ENCODE measurements around the gene ARHGAP26.
"Not testable (repeated sequence)": the region's sequence is repeated elsewhere in the genome, so short reads cannot be mapped to it uniquely, and the experiment has no call there.

ARHGAP26 gene

GRCh38 chr5:143108498-143109128, 338.4 kb downstream of the ARHGAP26 start:
- no peak for DNase-seq

- DNase-seq = no peak
These were observed 340.4 kb downstream of the ARHGAP26 start for GRCh38 chr5:143110591-143110990.

GRCh38 chr5:143111799-143112198, 341.6 kb downstream of the ARHGAP26 start:
- no peak for DNase-seq

- DNase-seq = no peak
These were observed 343.3 kb downstream of the ARHGAP26 start for GRCh38 chr5:143113461-143113860.

- no peak for DNase-seq
These were observed 344.3 kb downstream of the ARHGAP26 start for GRCh38 chr5:143114481-143114880.

GRCh38 chr5:143115381-143115780, 345.2 kb downstream of the ARHGAP26 start:
- DNase-seq = no peak

- no peak for DNase-seq
These were observed 346.6 kb downstream of the ARHGAP26 start for GRCh38 chr5:143116814-143117213.

GRCh38 chr5:143117821-143118220, 347.6 kb downstream of the ARHGAP26 start:
- DNase-seq = no peak

- no peak for DNase-seq
These were observed 348.0 kb downstream of the ARHGAP26 start for GRCh38 chr5:143118222-143118621.

- not testable (repeated sequence) for DNase-seq
These were observed 348.6 kb downstream of the ARHGAP26 start for GRCh38 chr5:143118818-143119217.

- DNase-seq = no peak
These were observed 349.2 kb downstream of the ARHGAP26 start for GRCh38 chr5:143119291-143119769.

- no peak for DNase-seq
These were observed 349.7 kb downstream of the ARHGAP26 start for GRCh38 chr5:143119881-143120341.

- no peak for DNase-seq
These were observed 350.4 kb downstream of the ARHGAP26 start for GRCh38 chr5:143120460-143121134.

- DNase-seq = no peak
These were observed 350.9 kb downstream of the ARHGAP26 start for GRCh38 chr5:143121135-143121475.

- peak; percentile 23 for DNase-seq
These were observed 354.4 kb downstream of the ARHGAP26 start for GRCh38 chr5:143124593-143124992.

- DNase-seq = no peak
These were observed 356.2 kb downstream of the ARHGAP26 start for GRCh38 chr5:143126174-143127019.

GRCh38 chr5:143128412-143129071, 358.4 kb downstream of the ARHGAP26 start:
- DNase-seq = no peak

GRCh38 chr5:143129203-143129602, 359.0 kb downstream of the ARHGAP26 start:
- no peak for DNase-seq

- DNase-seq = no peak
These were observed 359.9 kb downstream of the ARHGAP26 start for GRCh38 chr5:143129910-143130612.

- no peak for DNase-seq
These were observed 360.6 kb downstream of the ARHGAP26 start for GRCh38 chr5:143130613-143131305.

GRCh38 chr5:143131972-143132371, 361.8 kb downstream of the ARHGAP26 start:
- no peak for DNase-seq

GRCh38 chr5:143132739-143133138, 362.6 kb downstream of the ARHGAP26 start:
- no peak for DNase-seq

Measured in SIG-M5 (cell line).